Neural cell (in vitro differentiated cells): ENCODE measurements around the gene CAT. TPM values are rescaled to one million over a fixed set of nuclear protein-coding genes. Genes with fewer than 3 reads are reported as not detected.

Experiments used
- polyA plus RNA-seq: library from polyadenylated mRNA; depleted of rRNA; stranded (reverse); fragments of >200 nt; gene quantifications from 2 replicates; pipeline ENCODE4 v1.2.3, GENCODE V29; 2014
- small RNA-seq, 3 experiments: library from RNA; depleted of rRNA; stranded (forward); fragments of <200 nt; gene quantifications; one replicate each; pipeline ENCODE3, GENCODE V24; 2012

CAT gene
- polyA plus RNA-seq, 1 donor from 2014 or later, result 40.1 TPM

Small RNA genes lying within 50 kb of the gene (small RNA-seq; reads per million reads assigned to genes)
- gene AL035079.1, result 0 reads per million in 3 experiments

Other genes starting within 250 kb of the CAT start
- 0.58 and 0.68 TPM in 2 replicates for gene ABTB2, start 80.9 kb upstream of the CAT start, polyA plus RNA-seq
- not detected in 2 replicates for gene ELF5, start 74.9 kb downstream of the CAT start, polyA plus RNA-seq
- gene EHF, start 182.2 kb downstream of the CAT start, polyA plus RNA-seq, result 0.17 TPM in 1 of 2 replicates, not detected in the other